HG03095 (cell line): Measurements from ENCODE around the gene C3orf49.

ENCODE experiments used
- ATAC-seq: cut with Tn5 transposase; IDR thresholded peaks from one replicate; pipeline ENCODE4 v1.9.1; 2021; ENCODE audit warnings: moderate library complexity; ENCODE audit not compliant: unreplicated experiment

Gene C3orf49

GRCh38 chr3:63878394-63879060 lies 59.4 kb downstream of the C3orf49 start:
- ATAC-seq, result no peak

GRCh38 chr3:63880653-63881052 lies 61.6 kb downstream of the C3orf49 start:
- no peak for ATAC-seq

- ATAC-seq, result no peak
These were observed 67.8 kb downstream of the C3orf49 start for GRCh38 chr3:63886858-63887257.

GRCh38 chr3:63891518-63891917 lies 72.4 kb downstream of the C3orf49 start:
- no peak for ATAC-seq

- ATAC-seq, result no peak
These were observed 73.8 kb downstream of the C3orf49 start for GRCh38 chr3:63892773-63893352.

GRCh38 chr3:63895422-63896189 lies 76.5 kb downstream of the C3orf49 start:
- ATAC-seq, result no peak

- peak; percentile 83 for ATAC-seq
These were observed 77.4 kb downstream of the C3orf49 start for GRCh38 chr3:63896332-63897030.
